CD4-positive, alpha-beta T cell treated with Interleukin-15 for 1 hour (primary cell): ENCODE measurements around the gene BMP7.
"Not testable (repeated sequence)": the region's sequence is repeated elsewhere in the genome, so short reads cannot be mapped to it uniquely, and the experiment has no call there.

ENCODE experiments used
- DNase-seq: peaks from one replicate; pipeline ENCODE4 v3.0.0-alpha.2; 2020

The BMP7 gene

GRCh38 chr20:57287007-57287880 is 20.8 kb upstream of the BMP7 start:
- no peak for DNase-seq

- no peak for DNase-seq
Measured at GRCh38 chr20:57283860-57284259, 17.4 kb upstream of the BMP7 start.

GRCh38 chr20:57282670-57283361 is 16.4 kb upstream of the BMP7 start:
- no peak for DNase-seq

GRCh38 chr20:57281900-57282299 is 15.5 kb upstream of the BMP7 start:
- no peak for DNase-seq

GRCh38 chr20:57280221-57280620 is 13.8 kb upstream of the BMP7 start:
- no peak for DNase-seq

- not testable (repeated sequence) for DNase-seq
Measured at GRCh38 chr20:57279548-57279947, 13.1 kb upstream of the BMP7 start.

GRCh38 chr20:57278457-57278856 is 12.0 kb upstream of the BMP7 start:
- DNase-seq = no peak

- no peak for DNase-seq
Measured at GRCh38 chr20:57277398-57278105, 11.1 kb upstream of the BMP7 start.

GRCh38 chr20:57276221-57276620 is 9.8 kb upstream of the BMP7 start:
- no peak for DNase-seq

GRCh38 chr20:57275813-57276212 is 9.4 kb upstream of the BMP7 start:
- no peak for DNase-seq

- DNase-seq = no peak
Measured at GRCh38 chr20:57275334-57275733, 8.9 kb upstream of the BMP7 start.

GRCh38 chr20:57274846-57275245 is 8.4 kb upstream of the BMP7 start:
- no peak for DNase-seq

- no peak for DNase-seq
Measured at GRCh38 chr20:57274299-57274698, 7.9 kb upstream of the BMP7 start.

GRCh38 chr20:57272883-57273535 is 6.6 kb upstream of the BMP7 start:
- no peak for DNase-seq

GRCh38 chr20:57270204-57270984 is 4.0 kb upstream of the BMP7 start:
- DNase-seq = no peak

GRCh38 chr20:57269148-57269984 is 2.9 kb upstream of the BMP7 start:
- DNase-seq = no peak

GRCh38 chr20:57268399-57269076 is 2.1 kb upstream of the BMP7 start:
- DNase-seq = no peak

- DNase-seq = no peak
Measured at GRCh38 chr20:57267158-57267821, 849 bp upstream of the BMP7 start.

GRCh38 chr20:57265997-57266290 is 497 bp downstream of the BMP7 start:
- no peak for DNase-seq

GRCh38 chr20:57265336-57265996 is 975 bp downstream of the BMP7 start:
- no peak for DNase-seq
